Ascending aorta (tissue), 2 donors: ENCODE data around the gene ZNF219. TPM values are rescaled to one million over a fixed set of nuclear protein-coding genes. Genes with fewer than 3 reads are reported as not detected.
A peak's percentile ranks its signal among the peaks of the same experiment; 100 is the strongest.

ENCODE experiments used
- DNase-seq, 2 donors: peaks; one replicate each; pipeline ENCODE4 v3.0.0-alpha.2; 2019; ENCODE audit warnings: low spot score in 2 of 2
- H3K27ac ChIP-seq, 2 donors: fragments of 200-600 bp; sonication (generic); one replicate each; pipeline ENCODE4 v1.5.1; 2016 to 2017; ENCODE audit warnings: mild to moderate bottlenecking in 1 of 2
- H3K27me3 ChIP-seq: fragments of 200-600 bp; sonication (generic); one replicate; pipeline ENCODE4 v1.5.1; 2017
- H3K36me3 ChIP-seq, 2 donors: fragments of 200-600 bp; sonication (generic); one replicate each; pipeline ENCODE4 v1.5.1; 2016
- H3K4me1 ChIP-seq, 2 donors: fragments of 200-600 bp; sonication (generic); one replicate each; pipeline ENCODE4 v1.5.1; 2016 to 2017; ENCODE audit warnings: mild to moderate bottlenecking in 1 of 2
- H3K4me3 ChIP-seq, 2 donors: fragments of 200-600 bp; sonication (generic); one replicate each; pipeline ENCODE4 v1.5.1; 2016 to 2017; ENCODE audit warnings: mild to moderate bottlenecking in 1 of 2
- H3K9me3 ChIP-seq, 2 donors: fragments of 200-600 bp; sonication (generic); one replicate each; pipeline ENCODE4 v1.5.1; 2016
- CTCF ChIP-seq, 3 experiments: fragments of 200-600 bp in 2 of 3; fragments of 450-650 bp in 1 of 3; sonication (generic) in 2 of 3; IDR thresholded peaks; one replicate each; pipeline ENCODE4 v1.5.1; 2016 to 2019; ENCODE audit warnings: antibody characterized with exemption in 3 of 3, mild to moderate bottlenecking in 1 of 3, moderate library complexity in 1 of 3
- intact Hi-C: fragments of 100-400 bp; cut with DNase I; formaldehyde crosslinking; loops from one replicate; pipeline ENCODE4 v1.15.1; 2023
- total RNA-seq: library from RNA; depleted of rRNA; stranded (reverse); fragments of >200 nt; gene quantifications from one replicate; pipeline ENCODE4 v1.1.0, GENCODE V29; 2016

Gene ZNF219
- total RNA-seq, 1 donor from 2014 or later, result 62.9 TPM

- peak overlapping the region; percentile 80 to 94 for H3K4me3 ChIP-seq
- H3K36me3 ChIP-seq, result peaks cover 2 to 8% of the 10 kb centered on the region in 2 donors
- no peaks in the 10 kb centered on the region for H3K27me3 ChIP-seq
- H3K4me1 ChIP-seq, result peaks cover 3 to 15% of the 10 kb centered on the region in 2 donors
- peak overlapping the region; percentile 89 to 96 for H3K27ac ChIP-seq
- intact Hi-C loops, result loop anchor here (5.0 to 10.0 kb wide), 2 partner anchors 482 to 755 kb away; partner anchors contain the start of gene PARP2
- no peaks in the 10 kb centered on the region for H3K9me3 ChIP-seq
- TF ChIP-seq CTCF (IDR thresholded peaks at IDR 0.05), result no peak
- DNase-seq, result no peak
Measured at GRCh38 chr14:21096978-21097635, 1.3 kb downstream of the ZNF219 start.

- no peaks in the 10 kb centered on the region for H3K9me3 ChIP-seq
- peaks cover 3 to 15% of the 10 kb centered on the region in 2 donors for H3K4me1 ChIP-seq
- H3K4me3 ChIP-seq, result no peak overlapping the region
- H3K27me3 ChIP-seq, result no peaks in the 10 kb centered on the region
- H3K27ac ChIP-seq, result peak overlapping the region; percentile 89 to 96
- DNase-seq, result no peak
- H3K36me3 ChIP-seq, result peaks cover 7 to 15% of the 10 kb centered on the region in 2 donors
- intact Hi-C loops, result loop anchor here (5.0 to 10.0 kb wide), 2 partner anchors 482 to 754 kb away; partner anchors contain the start of gene PARP2
- TF ChIP-seq CTCF (IDR thresholded peaks at IDR 0.05), result no peak
Measured at GRCh38 chr14:21096438-21096837, 2.0 kb downstream of the ZNF219 start.

GRCh38 chr14:21095430-21096205 is 2.8 kb downstream of the ZNF219 start:
- Histone ChIP-seq H3K9me3 (no peaks in the 10 kb centered on the region), H3K27ac (peak overlapping the region; percentile 19 to 96), H3K4me1 (peaks cover 3 to 15% of the 10 kb centered on the region in 2 donors), H3K27me3 (no peaks in the 10 kb centered on the region), H3K36me3 (peaks cover 15 to 23% of the 10 kb centered on the region in 2 donors), H3K4me3 (no peak overlapping the region)
- no peak for TF ChIP-seq CTCF (IDR thresholded peaks at IDR 0.05)
- intact Hi-C loops, result loop anchor here (5.0 to 10.0 kb wide), 2 partner anchors 481 to 753 kb away; partner anchors contain the start of gene PARP2
- DNase-seq, result no peak

GRCh38 chr14:21093769-21094681 is 4.4 kb downstream of the ZNF219 start:
- TF ChIP-seq CTCF (IDR thresholded peaks at IDR 0.05), result no peak
- Histone ChIP-seq H3K27ac (no peak overlapping the region), H3K36me3 (peaks cover 25 to 37% of the 10 kb centered on the region in 2 donors), H3K4me1 (peaks cover 0 to 8% of the 10 kb centered on the region in 2 donors), H3K9me3 (no peaks in the 10 kb centered on the region), H3K27me3 (no peaks in the 10 kb centered on the region), H3K4me3 (no peak overlapping the region)
- no peak for DNase-seq
- intact Hi-C loops, result loop anchor here (5.0 to 10.0 kb wide), 3 partner anchors 107 to 632 kb away; partner anchors contain the start of genes METTL17 and PIP4P1

- intact Hi-C loops, result loop anchor here (5.0 to 10.0 kb wide), 3 partner anchors 106 to 631 kb away; partner anchors contain the start of genes METTL17 and PIP4P1
- Histone ChIP-seq H3K4me1 (peaks cover 0 to 8% of the 10 kb centered on the region in 2 donors), H3K36me3 (peaks cover 25 to 47% of the 10 kb centered on the region in 2 donors), H3K9me3 (no peaks in the 10 kb centered on the region), H3K27me3 (no peaks in the 10 kb centered on the region), H3K4me3 (no peak overlapping the region), H3K27ac (no peak overlapping the region)
- no peak for DNase-seq
- no peak for TF ChIP-seq CTCF (IDR thresholded peaks at IDR 0.05)
Measured at GRCh38 chr14:21093018-21093417, 5.4 kb downstream of the ZNF219 start.
